Fibroblast of skin of abdomen (primary cell): ENCODE measurements around the gene GBP6. TPM values are rescaled to one million over a fixed set of nuclear protein-coding genes. Genes with fewer than 3 reads are reported as not detected.
"Not testable (repeated sequence)": the region's sequence is repeated elsewhere in the genome, so short reads cannot be mapped to it uniquely, and the experiment has no call there.

Experiments used
- DNase-seq: peaks from one replicate; pipeline ENCODE4 v3.0.0-alpha.2; 2013
- polyA plus RNA-seq, 2 experiments: library from polyadenylated mRNA; unstranded; fragments of 120-200 nt; gene quantifications; one replicate each; pipeline ENCODE4 v1.2.1, GENCODE V29; 2013; ENCODE audit not compliant: insufficient read length in 2 of 2

The GBP6 gene, protein sequence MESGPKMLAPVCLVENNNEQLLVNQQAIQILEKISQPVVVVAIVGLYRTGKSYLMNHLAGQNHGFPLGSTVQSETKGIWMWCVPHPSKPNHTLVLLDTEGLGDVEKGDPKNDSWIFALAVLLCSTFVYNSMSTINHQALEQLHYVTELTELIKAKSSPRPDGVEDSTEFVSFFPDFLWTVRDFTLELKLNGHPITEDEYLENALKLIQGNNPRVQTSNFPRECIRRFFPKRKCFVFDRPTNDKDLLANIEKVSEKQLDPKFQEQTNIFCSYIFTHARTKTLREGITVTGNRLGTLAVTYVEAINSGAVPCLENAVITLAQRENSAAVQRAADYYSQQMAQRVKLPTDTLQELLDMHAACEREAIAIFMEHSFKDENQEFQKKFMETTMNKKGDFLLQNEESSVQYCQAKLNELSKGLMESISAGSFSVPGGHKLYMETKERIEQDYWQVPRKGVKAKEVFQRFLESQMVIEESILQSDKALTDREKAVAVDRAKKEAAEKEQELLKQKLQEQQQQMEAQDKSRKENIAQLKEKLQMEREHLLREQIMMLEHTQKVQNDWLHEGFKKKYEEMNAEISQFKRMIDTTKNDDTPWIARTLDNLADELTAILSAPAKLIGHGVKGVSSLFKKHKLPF
- polyA plus RNA-seq (2013, experiment 1 of 2; ENCODE audit: insufficient read length), result not detected
- 0.07 TPM for polyA plus RNA-seq (2013, experiment 2 of 2; ENCODE audit: insufficient read length)

DNA sequence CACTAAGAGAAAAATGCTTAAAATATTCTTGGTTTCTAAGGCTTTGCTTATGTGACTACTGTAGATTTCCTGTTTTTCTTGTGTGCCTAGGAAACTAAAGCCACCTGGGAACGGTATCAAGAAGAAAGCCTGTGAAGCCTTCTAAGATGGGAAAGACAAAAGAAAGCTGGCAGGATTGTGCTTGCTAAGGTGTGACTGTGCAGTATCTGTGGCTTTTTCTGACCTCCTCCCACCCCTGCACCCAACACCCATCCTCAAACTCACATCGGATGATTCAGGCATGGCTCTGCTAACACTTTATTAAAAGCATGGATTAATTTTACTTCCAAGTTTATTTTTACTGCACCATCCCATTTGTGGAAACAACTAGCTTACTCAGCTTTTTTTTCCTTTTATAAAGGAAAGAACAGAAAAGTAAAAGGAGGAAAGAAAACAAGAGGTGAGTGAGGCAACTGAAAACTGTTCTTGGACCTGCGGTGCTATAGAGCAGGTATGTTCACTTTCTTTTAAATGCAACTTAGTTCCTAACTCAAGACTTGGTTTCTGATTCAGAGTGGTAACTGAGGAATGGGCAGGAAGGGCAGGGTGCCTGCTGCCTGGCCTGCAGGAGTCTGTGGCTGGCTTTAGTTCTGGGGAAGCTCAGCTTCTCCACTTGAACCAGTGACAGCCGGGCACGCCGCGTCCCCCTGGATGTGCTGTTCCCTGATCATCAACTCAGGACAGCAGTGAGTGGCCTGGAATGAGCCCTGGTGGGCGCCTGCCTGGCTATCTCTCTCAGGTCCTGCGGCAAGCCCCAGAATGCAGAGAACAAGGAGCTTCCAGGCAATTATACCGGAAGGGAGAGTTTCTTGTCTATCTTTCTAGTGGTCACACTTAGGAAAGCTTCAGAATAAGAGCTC, at the start of gene GBP6:
Gene GBP6, plus strand, starts transcription at position 422 of the 899 bp plus-strand sequence. CDS start 4,493 bp downstream, outside the sequence.
- no peak for DNase-seq

DNA sequence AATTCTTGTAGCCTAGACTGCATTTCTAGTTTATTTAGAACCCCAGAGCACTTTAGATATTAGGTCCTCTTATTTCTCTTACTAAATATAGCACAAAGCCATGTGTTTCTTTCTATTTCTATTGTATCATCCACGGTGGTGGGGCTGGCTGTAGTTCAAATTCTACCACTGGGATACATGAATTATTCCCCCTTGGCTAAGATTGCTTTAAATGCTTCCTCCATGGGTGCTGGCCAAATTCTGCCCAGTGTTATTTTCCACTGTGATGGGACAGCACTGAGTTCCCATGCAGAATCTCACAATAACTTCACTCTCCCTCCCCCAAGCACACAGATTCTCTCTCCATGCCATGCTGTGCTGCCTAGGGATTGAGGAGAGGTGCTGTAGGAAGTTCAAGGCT, 41.5 kb upstream of the GBP6 start:
- no peak for DNase-seq

DNA sequence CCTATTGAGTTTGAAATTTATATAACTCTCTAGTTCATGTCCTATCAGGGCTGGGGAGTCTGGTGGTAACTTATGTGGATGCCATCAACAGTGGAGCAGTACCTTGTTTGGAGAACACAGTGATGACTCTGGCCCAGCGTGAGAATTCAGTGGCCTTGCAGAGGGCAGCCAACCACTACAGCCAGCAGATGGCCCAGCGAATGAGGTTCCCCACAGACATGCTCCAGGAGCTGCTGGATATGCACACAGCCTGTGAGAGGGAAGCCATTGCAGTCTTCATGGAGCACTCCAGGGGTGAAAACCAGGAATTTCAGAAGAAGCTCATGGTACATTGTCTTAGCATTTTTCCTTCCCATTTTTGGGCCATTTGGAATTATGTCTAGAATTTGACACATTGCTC, 32.0 kb upstream of the GBP6 start:
- no peak for DNase-seq

DNA sequence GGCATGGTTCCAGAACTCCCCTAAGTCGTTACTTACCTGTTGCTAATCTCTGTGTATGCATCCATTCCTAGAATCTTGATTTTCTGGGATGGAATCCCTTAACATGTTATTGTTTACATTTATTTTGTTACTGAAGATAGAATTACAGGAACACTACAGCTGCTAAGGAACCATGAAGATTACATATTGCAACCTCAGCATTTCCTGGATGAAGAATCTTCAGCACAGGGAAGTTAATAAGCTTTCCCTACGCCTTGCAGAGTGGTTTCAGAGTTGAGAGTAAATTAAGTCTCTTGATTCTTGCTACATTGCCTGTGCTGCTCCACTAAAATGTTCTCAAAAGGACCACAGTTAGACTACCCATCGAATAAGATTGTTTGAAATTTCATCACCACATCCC, 31.4 kb upstream of the GBP6 start:
- no peak for DNase-seq

DNA sequence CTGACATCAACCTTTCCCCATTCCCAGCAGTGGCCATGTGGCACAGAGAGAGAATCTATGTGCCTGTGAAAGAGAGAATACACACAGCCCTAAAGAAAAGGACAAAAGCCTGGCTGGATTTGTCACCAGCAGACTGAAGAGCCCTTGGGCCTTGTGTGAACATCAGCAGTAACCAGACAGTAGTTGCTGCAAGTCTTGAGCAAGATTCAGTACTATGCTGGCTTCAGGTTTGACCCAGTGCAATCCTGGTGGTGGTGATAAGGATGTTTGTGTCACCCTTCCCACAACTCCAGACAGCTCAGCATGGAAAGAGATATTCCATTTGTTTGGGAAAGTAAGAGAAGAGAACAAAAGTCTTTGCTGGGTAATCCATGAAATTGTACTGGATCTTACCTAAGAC, 28.4 kb upstream of the GBP6 start:
- DNase-seq, result no peak

DNA sequence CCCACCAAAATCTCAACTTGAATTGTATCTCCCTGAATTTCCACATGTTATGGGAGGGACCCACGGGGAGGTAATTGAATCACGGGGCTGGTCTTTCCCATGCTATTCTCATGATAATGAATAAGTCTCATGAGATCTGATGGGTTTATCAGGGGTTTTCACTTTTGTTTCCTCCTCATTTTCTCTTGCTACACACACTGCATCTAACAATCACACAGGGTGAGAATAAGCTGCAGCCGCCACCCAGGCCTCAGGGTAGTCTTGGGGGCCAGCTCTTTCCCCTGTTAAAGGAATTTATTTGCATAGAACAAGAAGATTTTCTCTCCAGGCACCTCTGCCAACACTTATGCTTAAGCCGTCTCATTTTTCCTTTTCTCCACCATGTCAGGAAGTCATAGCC, 26.0 kb upstream of the GBP6 start:
- no peak for DNase-seq

DNA sequence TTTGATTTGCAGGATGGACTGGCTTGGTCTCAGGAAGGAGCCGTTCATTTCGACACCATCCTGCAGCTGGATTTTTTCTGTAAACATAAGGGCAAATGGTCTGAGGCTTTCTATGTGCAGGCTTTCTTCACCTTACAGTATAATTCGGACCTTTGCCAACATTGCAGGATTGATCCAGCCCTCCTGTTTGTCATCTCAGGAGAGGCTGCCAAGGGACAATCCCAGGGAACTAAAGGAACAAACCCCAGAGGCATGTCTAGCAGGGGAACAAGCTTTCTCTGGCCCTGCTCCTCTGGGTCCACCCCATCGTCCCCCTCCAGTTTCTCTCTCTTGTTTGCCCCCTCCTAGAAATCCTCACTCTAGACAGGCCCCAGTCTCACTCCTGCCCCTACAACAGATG, 24.8 kb upstream of the GBP6 start:
- no peak for DNase-seq

DNA sequence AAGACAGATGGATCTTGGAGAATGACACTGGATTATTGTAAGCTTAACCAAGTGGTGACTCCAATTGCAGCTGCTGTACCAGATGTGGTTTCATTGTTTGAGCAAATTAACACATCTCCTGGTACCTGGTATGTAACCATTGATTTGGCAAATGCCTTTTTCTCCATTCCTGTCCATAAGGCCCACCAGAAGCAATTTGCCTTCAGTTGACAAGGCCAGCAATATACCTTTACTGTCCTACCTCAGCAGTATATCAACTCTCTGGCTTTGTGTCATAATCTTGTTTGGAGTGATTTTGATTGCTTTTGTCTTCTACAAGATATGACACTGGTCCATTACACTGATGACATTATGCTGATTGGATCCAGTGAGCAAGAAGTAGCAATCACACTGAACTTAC, 18.4 kb upstream of the GBP6 start:
- not testable (repeated sequence) for DNase-seq

DNA sequence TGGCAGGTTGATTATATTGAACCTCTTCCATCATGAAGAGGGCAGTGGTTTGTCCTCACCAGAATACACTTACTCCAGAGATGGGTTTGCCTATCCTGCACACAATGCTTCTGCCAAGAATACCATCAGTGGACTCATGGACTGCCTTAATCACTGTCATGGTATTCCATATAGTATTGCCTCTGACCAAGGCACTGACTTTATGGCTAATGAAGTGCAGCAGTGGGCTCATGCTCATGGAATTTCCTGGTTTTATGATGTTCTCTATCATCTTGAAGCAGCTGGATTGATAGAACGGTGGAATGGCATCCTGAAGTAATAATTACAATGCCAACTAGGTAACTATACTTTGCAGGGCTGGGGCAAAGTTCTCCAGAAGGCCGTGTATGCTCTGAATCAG, 16.6 kb upstream of the GBP6 start:
- DNase-seq, result peak; percentile 32

DNA sequence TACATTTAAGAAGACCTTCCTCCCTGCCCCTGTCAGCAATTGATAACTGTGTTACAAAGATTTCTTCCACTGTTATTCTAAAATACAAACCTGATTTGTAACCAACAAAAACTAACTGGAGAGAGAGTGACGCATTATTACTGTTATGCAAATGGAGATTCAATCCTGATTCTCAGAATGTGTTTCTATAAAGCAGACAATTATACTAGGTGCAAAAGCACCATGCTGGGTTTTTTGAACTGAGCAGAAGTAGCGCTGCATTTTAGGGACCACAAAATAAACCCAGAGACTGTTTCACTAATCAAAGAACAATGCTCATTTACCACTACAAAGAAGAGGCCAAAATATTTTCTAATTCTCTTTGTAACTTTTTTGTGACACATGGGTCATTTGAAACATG, 13.6 kb upstream of the GBP6 start:
- DNase-seq, result no peak

DNA sequence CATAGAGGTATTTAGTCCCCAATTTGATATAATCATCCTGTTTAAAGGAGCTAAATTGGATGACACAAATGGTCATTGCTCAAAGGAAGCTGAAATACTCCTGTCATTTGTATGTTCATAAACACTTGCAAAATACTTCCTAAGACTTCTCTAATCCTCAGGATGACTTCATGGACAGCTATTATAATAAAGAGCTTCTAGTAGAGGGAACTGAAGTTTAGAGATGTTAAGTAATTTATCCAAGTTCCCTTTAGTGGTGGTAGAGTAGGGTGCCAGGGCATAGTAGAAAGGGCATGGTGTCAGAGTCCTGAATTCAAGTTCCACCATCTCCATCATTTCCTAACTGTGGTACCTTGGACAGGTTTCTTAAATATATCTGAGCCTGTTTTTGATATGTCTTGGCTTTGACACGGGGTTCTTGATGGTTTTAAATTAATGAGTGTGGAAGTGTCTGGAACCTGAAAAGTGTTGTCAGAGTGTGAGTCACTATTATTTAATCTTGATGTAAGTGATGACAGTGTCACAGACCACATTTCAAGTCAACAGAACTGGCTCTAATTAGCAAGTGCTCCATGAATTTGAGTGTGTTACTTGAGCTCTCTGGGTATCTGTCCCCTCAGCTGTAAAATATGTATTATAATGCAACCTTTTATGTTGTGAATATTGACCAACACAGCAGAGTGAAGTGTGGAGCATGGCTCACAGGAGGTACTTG, 12.1 kb upstream of the GBP6 start:
- DNase-seq, result peak; percentile 11

DNA sequence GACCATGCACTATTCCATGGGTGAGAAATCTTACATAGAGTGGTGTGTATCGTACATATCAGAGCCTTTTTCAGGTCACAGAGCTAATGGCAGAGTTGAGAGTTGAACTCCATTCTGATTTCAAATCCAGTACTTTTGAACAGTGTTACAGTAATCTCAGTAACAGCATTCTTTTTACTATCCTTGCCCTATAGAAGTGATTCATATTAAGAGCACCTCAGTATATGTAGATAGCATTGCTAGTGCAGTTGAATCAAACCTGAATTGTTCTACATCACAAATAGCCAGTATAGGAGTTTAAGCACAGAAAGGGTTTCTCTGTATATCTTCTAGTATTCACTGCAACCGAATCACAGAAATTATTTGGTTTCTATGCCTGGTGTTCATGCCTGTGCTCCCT, 11.4 kb upstream of the GBP6 start:
- no peak for DNase-seq

DNA sequence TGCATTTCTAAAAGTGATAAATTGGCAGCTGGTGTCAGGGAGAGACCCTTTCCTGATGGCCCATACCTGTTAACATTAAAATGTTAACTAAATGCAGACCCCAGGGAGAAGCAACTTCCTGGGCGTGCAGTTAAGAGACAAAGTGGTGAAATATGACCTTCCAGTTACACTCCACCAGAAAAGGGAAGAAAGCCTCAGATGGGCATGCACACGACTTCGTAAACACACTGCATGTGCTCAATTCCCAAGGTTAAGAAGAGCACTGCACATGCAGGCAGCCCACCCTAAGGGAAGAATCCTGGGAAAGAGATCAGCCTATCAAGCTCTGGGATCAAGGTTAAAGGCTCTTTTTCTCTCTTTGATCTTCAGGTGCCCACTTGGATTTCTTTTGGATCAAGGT, 9.7 kb upstream of the GBP6 start:
- no peak for DNase-seq

DNA sequence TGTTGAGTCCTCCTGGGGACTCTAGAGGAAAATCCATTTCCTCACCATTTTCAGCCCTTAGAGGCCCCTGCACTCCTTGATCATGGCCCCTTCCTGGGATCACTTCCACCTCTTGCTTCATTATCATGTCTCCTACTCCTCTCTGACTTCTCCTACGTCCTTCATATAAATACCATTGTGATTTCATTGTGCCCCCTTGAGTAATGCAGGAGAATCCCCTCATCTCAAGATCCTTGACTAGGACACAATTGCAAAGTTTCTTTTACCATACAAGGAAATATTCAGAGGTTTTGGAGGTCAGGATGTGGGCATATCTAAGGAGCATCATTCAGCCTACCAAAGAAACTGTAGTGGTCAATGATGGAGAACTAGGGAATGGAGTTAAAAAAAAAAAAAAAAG, 8.8 kb upstream of the GBP6 start:
- no peak for DNase-seq

DNA sequence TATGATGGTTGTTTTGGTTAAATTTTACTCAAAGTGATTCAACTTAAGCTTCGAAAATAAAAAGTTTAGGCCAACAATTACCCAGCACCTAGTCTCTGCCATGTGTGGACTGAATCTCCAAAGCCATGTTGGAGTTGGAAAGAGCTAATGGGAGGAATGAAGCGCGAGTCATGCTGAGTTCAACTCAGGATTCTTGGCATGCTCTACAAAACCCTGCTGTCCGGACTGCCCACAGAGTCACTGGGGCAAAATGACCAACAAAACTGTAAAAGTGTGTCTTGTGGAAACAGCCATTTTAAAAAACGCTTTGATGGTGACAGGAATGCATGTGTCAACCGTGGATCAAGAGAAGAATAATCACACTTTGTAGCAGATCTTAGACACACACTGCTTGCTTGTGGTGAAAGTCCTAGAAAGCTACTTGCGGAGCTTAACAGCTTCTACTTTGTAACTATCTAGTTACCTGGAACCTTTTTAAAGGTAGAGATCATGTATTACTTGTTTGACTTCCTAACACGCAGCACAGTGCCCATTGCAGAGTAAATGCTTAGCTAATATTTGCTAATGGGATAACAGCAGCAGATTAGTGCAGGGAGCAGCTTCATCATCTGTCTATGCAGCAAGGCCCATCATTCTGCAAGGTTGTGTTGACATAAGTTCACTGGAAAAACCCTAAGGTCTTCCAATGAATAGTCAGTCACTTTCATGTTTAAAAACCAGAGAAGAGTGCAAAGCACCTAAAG, 7.0 kb upstream of the GBP6 start:
- peak; percentile 42 for DNase-seq

DNA sequence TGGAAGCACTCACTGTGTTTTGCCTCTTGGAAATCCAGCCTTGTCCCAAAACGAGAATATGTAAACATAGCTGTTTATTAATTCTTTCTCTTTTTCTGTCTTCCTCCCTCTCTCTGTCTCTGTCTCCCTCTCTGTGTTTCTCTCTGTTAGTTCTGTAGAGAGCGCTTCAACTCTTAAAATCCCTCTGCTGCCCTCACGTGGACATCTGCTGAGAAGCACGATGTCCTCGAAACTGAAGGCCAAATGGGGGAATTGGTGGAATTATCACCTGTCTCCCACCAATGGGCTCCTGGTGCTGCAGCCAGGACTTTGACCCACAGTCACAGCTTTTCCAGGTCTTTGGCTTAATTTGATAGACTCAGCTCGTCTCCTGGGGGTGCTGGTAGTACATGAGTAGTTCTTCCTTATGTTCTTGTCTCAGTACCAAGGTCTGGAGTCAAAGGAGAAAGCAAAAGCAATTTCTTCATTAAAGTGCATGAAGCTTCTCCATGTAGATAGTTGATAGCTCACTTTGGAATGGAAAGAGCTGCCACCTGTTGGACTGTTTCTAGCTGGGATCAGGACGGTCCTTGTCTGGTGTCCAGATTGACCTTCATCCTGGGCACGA, 5.5 kb upstream of the GBP6 start:
- DNase-seq, result peak; percentile 61

DNA sequence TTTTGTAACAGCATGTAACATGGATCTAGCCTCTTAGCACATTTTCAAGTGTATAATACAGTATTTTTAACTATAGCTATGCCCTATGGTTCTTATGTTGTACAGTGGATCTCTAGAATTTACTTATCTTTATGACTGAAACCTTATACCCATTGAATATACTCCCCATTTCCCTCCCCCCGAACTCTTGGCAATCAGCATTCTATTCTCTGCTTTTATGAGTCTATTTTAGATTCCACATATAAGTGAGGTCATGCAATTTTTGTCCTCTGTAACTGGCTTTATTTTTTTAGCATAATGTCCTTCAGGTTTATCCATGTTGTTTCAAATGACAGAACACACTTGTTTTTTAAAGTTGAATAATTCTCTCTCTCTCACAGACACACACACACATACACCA, 3.1 kb upstream of the GBP6 start:
- no peak for DNase-seq

DNA sequence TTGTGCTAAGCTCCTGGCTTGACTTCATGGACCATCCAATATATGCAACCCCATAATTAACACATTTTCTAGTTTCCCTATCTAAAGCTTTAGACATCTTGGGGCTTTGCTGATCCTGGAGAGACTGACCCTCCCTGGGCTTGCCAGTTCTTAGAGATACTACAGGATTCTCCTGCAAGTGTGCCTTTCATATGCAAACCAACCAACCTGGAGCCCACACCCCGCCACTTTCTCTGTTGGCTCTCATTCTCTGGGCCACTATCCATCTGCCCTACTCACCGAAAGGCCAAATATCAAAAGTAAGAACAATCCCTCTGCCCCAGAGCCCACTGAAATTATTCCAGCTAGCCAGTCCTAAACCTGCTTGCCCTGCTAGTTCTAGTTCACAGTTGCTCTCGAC, 2.2 kb upstream of the GBP6 start:
- no peak for DNase-seq

DNA sequence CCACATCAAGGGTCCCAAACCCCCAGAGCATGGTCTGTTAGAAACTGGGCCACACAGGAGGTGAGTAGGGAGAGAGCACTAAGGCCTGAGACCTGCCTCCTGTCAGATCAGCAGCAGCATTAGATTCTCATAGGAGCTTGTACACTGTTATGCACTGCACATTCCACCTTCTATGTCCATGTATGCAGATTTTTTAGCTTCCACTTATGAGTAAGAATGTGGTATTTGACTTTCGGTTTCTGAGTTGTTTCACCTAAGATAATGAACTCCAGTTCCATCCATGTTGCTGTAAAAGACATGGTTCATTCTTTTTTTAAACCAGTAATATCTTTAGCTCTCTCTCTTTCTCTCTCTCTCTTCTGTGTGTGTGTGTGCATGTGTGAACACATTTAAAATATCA, 663 bp upstream of the GBP6 start:
- DNase-seq, result peak; percentile 60

DNA sequence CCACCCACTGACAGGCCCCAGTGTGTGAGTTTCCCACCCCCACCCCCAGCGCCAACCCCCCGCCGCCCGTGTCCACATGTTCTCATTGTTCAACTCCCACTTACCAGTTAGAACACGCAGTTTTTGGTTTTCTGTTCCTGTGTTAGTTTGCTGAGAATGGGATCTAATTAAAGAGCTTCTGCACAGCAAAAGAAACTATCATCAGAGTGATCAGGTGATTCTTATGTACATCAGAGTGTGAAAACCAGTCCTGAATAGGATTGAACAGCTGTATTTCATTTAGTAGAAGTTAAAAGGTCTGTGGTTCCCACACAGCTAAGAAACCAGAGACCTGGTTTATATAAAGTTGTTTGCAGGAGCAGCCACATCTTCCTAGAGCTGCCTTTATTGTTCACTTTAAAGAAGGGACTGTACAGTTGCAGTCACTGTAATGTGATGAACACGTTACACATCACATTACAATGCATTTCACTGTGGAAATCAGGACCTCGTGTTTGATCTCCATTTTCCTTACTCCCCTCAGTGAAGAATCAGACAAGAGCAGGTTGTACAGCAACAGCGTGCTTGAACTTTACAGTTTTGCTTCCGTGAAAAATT, 1.2 kb downstream of the GBP6 start:
- peak; percentile 12 for DNase-seq

DNA sequence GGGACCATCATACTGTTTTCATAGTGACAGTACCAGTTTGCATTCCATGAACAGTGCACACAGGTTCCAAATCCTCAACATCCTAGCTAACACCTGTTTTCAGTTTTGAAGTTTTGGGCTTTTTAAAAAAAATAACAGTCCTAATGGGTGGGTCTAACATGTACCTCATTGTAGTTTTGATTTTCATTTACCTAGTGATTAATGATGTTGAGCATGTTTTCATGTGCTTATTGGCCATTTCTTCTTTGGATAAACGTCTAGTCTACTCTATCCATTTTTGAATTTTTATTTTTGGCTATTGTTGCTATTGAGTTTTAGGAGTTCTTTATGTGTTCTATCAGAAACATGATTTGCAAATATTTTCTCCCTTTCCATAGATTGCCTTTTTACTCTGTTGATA, 3.4 kb downstream of the GBP6 start:
- DNase-seq, result no peak
